SW 1271 (cell line): ENCODE data around the gene UNKL.

Experiments used
- DNase-seq, 2 experiments: peaks; one replicate each; lab custom pipeline; 2025; lab: John Stamatoyannopoulos, UW

The UNKL gene

DNA sequence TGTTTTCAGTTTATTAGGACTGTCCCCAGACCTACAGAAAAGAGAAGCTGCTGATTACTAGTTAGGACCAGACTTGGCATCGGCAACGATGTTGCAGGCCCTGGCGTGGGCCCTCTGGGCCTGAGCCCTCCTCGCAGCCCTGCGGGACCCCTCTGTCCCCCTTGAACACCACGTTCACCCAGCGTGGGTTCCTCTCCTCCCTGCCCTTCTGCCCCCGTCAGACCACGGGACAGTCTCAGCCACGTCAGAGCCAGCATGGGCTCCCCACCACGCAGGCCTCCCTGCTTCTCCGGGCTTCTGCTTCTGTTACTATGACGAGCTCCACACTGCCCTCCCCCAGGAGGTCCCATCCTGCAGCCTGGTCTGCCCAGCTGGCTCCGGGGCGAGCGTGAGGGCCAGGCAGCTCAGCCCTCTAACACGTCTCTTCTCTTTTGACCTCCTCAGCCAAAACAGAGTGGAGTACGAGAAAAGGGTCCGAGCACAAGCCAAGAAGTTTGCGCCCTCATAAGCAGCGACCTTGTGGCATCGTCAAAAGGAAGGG lies 90.1 kb downstream of the UNKL start:
- no peak for DNase-seq

DNA sequence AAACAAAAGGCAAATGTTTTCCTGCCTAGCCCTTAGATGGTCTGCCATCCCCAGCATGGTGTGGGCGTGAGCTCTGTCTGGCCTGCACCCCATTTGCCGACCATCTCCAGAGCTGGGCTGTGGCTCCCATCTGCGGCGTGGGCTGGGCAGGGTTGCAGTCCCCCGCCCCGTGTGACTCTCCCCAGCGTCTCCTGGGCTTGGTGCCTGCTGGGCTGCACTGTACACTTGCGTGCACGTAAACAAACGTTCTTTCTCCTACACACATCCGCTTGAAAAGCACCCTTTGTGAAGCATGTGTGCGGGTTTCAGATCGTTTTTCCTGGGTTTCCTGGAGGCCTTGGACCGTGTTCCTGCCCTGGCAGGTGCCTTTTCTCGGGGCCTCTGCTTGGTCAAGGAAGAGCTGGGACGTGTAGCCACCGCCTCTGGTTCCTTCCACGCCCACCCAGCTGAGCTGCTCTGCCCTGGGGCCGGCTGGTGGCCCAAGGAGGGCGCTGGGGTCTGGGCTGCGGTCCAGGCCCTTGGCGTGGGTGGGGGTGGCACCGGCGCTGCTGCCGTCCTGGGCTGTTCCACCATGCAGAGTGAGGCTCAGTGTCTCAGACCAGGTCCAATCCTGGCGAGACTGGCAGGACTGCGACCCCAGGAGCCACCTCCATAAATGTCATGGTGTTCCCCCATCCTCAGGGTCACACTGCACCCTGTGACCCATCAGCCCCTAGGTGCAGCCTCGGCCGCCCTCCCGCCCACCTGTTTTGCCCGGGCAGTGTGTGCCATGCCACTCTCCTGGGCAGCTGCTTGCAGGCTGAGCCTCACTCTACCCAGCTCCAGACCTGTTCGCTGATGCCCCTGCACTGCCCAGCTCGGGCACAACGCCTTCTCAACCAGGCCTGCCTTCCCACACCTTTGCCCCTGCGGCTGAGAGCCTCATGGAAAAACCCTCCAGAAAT lies 90.9 kb downstream of the UNKL start:
- DNase-seq, result no peak

DNA sequence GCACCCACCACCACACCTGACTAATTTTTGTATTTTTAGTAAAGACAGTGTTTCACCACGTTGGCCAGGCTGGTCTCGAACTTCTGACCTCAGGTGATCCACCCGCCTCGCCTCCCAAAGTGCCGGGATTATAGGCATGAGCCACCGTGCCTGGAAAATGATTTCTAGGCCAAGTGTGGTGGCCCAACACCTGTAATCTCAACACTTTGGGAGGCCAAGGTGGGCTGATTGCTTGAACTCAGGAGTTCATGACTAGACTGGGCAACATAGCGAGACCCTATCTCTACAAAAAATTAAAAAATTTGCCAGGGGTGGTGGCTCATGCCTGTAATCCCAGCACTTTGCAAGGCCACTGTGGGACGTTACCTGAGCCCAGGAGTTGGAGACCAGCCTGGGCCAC lies 92.1 kb downstream of the UNKL start:
- DNase-seq, result no peak

DNA sequence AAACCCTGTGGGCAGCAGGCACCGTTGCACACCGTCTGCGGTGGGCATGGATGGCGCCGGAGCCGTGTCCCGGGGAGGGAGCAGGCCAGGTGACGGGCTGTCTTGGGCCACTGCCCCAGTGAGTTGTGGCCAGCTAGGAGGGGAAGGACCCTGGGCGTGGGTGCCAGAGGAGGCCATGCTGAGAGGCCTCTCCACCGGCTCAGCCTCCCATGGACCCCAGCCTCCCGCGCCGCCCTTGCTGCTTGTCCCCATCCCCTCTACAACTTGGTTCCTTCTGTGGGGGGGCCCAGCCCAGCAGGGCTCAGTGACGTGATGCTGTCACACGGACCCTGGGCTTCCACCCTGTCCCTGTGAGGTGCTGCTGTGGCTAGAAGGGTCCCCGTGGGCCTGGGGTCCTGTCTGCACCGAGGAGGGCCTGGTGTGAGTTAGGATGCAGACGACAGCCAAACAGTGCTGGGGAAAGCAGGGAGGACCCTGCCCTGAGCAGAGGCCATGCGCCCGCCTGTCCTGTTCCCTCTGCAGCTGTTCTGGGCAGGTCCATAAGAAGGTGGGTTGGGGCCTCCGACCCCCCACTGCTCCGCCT lies 93.8 kb downstream of the UNKL start:
- DNase-seq, result no peak

DNA sequence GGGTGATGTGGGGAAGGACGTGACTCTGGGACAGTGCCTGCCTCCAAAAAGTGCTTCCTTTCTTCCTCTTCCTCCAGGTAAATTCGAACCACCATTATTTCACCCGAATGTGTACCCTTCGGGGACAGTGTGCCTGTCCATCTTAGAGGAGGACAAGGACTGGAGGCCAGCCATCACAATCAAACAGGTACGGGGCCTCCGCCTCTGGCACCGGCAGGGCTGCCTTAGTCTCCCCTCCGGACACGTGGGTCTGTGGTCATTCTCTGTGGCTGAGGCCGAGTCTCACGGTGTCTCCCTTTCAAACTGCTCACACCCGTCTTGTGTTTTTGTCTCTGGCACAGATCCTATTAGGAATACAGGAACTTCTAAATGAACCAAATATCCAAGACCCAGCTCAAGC lies 94.4 kb downstream of the UNKL start:
- no peak for DNase-seq

DNA sequence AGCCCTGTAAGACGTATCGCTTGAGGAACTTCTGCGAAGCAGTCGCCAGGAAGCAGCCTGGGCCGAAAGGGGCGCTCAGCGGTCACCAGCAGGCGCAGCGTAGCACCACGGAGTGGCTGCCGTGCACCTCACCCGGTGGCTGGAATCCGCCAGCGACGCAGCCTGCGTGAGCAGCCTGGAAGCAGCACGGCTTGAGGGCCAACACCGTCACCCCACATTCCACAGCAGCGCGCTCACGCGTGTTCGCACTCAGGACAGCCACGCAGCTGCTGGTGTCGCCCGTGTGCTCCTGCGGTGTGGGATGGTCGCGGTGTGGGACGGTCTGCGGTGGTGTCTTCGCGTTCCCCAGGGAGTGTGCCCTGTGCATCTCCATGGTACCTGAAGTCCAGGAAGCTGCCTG lies 95.5 kb downstream of the UNKL start:
- no peak for DNase-seq

DNA sequence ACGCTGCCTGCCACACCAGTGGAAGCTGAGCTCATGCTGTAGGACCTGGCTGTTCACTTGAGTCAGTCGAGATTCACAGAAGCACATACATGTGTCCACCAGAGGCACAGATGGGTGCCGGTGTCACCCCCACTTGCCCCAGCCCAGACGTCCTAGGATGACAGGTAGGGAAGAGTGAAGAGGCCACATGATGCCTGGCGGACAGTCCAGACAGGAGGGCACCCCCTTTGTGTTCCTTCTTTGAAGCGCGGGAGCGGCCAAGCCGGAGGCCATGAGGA lies 96.3 kb downstream of the UNKL start:
- DNase-seq, result no peak

DNA sequence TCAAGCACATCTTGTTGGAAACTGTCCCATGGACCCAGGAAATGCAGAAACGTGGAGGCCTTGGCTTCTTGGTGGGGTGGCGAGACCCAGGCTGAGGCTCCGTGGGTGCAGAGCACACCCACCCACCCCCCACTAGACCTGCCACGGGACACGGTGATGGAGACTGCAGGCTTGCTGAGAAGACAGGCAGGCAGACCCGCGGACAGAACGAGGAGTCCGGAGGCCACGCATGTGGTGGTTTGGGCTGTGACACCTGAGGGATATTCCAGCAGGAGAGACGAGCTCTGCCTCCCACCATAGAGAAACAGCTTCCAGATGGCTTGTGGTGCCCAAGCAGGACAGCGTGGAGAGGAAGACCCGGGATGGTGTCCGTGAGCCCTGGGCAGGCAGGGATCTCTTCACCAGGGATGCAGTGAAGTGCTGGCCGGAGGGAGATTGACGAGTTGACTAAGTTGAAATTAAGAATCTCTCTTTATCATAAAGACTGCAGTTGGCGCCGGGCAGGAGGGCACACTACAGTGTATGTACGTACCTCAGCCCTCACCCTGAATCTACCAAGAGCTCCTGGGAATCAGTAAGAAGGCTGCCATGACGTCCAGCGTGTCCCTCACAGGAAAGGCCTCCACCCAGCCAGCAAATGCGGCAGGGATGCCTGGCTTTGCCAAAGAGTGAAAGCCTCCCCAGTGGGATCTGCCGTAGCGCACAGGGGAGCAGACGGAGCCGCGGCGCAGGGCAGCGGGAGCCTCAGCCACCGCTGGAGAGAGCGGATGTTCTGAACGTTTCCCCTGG lies 96.8 kb downstream of the UNKL start:
- DNase-seq, result no peak

DNA sequence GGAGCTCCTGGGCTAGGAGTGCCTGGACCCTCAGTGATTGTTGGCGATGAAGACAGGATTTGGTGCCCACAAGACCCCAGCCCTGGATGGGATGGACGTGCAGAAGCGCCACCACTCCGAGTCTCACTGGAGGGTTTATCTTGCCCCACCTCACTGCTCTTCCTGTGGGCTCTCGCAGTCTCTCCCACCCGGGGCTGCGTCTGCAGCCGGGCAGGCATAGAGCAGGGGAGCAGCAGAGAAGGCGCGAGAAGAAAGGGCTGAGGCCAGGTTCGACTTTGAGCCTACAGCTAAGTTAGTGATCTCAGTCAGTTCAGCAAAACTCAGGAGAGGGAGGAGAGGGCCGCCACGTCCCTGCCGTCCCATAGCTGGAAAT lies 98.5 kb downstream of the UNKL start:
- DNase-seq, result no peak

DNA sequence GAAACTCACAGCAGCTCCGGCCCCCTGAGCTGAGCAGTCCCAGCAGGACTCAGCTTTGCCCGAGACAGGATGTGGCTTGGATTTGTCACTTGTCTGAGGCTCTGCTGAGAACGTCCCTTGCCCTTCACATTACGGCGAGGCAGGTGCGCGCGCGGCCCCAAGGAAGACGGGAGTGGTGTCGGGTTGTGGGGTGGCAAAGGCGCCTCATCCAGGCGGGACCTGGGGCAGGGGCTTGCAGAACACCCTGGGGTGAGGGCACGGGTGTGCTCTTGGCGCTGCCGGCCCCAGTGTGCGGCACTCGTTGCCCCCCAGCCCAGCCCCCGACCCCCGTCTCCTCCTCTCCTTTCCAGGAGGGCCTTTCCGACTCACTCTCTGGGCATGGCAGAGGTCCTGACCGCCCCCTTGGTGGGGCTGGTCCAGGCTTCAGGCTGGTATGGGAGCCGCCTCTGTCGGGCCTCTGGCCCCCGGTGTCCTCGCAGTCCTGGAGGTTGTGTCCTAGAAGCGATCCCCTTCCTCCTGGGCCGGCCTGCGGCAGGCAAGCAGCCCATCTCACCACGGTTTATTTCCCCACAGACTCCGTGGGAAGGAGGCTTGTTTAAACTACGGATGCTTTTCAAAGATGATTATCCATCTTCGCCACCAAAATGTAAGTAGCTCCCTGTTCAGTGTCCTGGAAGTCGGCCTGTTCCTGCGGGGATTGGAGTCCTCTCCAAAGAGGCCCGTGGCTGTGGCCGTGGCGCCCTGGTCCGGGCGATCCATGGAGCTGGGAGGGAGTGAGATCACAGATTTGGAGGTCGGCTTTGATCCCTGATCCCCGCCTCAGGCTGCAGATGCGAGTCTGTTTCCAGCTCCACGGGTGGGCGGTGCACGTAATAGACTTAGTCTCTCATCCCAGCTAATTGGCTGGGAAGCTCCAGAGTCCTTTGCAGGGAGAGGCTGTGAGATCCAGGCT lies 99.1 kb downstream of the UNKL start:
- no peak for DNase-seq

DNA sequence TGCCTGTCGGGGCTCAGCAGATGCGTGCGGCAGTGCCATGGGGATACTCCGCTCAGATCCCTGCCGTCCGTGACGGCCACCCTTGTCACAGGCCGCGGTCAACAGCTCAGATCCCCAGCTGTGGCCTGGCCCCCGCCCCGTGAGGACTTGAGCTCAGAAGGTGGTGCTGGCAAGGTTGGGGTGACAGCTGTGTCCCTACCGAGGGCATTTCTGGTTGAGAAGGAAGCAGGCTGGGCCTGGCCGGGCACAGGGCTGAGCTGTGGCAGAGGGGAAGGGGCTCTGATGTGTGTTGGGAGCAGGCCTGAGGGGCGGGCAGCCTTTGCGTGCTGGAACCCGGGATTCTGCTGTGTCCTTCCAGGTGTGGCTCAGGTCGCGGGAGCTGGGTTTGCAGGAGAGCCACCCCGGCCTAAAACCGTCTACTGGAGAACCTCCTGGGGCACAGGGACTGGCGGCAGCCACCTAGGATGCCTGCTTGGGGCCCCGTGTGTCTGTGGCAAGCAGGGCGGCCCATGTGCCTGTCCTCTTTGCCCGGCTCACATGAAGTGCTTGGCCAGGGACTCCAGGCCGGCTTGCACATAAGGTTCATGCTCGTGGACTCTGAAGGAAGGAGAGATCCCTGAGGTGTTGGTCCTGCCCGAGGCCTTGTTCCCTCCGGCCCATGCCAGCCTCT lies 100.0 kb downstream of the UNKL start:
- DNase-seq, result no peak

DNA sequence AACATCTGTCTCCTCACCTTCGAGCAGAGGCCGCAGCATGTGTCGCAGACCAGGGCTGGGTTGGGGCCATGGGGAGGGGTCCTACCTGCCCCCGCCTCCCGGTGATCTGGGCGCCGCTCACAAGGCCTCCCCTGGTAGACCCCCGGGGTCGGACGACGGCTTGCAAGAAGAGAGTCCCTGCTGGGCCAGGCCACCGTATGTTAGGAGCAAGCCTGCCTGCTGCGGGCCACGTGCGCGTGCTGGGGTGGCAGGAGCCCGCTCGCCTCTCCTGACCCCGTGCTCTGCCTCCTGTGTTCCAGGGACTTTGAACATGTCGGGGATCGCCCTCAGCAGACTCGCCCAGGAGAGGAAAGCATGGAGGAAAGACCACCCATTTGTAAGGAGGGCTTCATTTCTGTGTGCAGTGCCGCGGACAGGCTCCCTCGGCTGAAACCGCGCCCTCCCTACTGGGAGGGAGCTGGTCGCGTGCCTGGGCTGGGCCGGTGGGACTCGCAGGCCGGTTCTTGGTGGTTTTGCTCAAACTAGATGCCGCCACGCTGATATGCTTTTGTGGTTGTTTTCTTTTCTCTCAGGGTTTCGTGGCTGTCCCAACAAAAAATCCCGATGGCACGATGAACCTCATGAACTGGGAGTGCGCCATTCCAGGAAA lies 100.7 kb downstream of the UNKL start:
- DNase-seq, result no peak
